Measurements from ENCODE around the gene LRMDA.

LRMDA gene

DNA sequence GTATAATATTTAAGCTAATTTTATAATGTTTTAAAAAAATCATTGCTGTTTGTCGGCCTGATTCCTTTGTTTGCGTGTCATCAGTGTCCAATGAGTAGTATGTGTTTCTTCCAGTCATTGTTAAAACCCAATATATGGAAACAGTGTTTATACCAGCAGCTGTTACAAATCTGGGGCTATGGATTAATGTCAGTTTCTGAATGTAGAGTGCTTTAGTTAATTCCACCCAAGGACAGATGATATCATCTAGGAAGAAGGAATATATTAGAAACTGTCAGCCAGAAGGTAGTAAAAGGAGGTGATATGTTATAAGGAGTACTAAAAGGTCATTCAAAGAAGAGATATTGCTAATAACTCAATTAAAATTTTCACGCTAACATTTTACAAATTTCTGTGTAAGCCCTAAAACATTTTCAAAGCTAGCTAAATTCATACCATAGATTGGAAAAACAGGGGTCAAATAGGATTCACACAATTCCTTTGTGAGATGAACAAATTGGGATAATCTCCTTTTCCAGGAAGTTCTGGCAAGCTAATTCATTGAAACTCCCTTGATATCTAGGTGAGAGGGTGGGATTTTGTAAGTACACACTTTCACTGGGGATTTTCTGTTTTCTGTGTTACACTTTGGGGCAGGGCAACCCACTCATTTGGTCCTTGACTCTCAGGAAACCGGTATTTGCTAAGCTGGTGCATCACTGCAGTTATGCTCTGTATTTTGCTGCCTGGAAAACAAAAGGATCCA is 448.8 kb downstream of the LRMDA start:
- intact Hi-C loops (cut with DNase I; ENCODE audit: low total_unique reads), result no loop called here

DNA sequence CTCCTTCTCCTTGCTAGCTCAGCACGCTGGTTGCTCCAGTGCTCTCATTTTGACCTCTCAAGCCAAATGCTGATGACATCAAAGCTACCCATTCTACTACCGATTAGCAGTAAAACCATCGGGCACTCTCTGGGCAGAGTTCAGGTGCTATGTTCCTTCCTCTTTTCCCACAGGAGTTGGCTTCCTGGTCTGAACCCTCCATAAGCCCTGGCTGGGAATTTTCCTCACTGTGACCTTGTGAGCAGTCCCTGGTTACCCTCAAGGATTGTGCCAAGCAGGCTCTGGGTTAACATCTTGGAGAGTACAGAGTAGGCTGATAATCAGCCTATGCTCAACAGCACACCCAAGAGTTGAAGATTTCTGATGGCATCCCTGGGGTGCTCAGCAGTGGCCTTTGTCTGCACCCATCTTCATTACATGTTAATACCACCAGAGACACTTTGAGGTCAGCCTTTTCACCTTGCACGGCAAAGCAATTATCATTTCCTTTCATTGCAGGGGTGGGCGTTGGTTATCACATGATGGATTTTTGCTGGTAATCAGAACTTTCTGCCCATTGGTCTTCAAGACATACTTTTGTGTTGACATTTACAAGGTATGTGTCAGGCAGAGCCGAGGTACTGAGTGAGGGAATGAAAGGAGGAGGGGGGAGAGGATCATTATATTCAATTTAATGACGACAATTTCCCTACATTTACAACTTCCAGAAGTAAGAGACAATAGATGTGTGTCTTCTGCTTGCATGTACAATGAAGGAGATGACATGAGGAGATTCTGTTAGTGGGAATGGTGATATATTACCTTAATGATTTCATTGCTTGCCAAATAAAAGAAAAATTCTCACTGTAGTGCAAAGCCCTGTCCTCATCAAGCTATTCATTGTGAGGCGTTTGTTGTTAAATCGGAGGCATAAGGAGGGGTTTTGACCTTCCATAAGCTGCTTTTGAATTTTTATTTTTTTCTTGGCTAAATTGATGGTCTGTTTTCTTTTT is 452.0 kb downstream of the LRMDA start:
- intact Hi-C loops (cut with DNase I; ENCODE audit: low total_unique reads), result no loop called here
- H3K36me3 ChIP-seq, result no peaks in the 10 kb centered on the region

More for the DNA sequence above, 448.8 kb downstream of the LRMDA start:
- no peak overlapping the region for H3K27ac ChIP-seq
- TF ChIP-seq CTCF (IDR thresholded peaks at IDR 0.05), result no peak
- H3K9me3 ChIP-seq, result no peaks in the 10 kb centered on the region
- H3K36me3 ChIP-seq, result no peaks in the 10 kb centered on the region
- no peaks in the 10 kb centered on the region for H3K4me1 ChIP-seq
- no peak overlapping the region for H3K4me3 ChIP-seq
- DNase-seq, result no peak
- H3K27me3 ChIP-seq, result no peaks in the 10 kb centered on the region

DNA sequence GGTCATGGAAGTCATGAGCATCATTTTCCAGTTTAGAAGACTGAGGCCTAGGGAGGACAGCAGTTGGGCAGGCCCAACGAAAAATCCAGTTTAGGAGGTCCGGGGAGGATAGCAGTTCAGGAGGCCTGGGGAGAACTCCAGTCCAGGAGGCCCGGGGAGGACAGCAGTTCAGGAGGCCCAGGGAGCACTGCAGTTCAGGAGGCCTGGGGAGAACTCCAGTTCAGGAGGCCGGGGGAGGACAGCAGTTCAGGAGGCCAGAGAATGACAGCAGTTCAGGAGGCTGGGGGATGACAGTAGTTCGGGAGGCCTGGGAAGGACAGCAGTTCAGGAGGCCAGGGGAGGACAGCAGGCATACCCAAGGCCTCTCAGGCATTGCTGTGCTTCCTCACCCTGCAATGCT is 453.4 kb downstream of the LRMDA start:
- intact Hi-C loops (cut with DNase I; ENCODE audit: low total_unique reads), result no loop called here
- no peaks in the 10 kb centered on the region for H3K36me3 ChIP-seq
- TF ChIP-seq CTCF (IDR thresholded peaks at IDR 0.05), result no peak
- H3K4me3 ChIP-seq, result no peak overlapping the region
- no peak overlapping the region for H3K27ac ChIP-seq
- H3K9me3 ChIP-seq, result no peaks in the 10 kb centered on the region
- no peaks in the 10 kb centered on the region for H3K27me3 ChIP-seq
- no peaks in the 10 kb centered on the region for H3K4me1 ChIP-seq
- no peak for DNase-seq

More for the DNA sequence above, 452.0 kb downstream of the LRMDA start:
- H3K27ac ChIP-seq, result no peak overlapping the region
- DNase-seq, result no peak
- no peak for TF ChIP-seq CTCF (IDR thresholded peaks at IDR 0.05)
- no peaks in the 10 kb centered on the region for H3K4me1 ChIP-seq
- no peak overlapping the region for H3K4me3 ChIP-seq
- H3K27me3 ChIP-seq, result no peaks in the 10 kb centered on the region
- no peaks in the 10 kb centered on the region for H3K9me3 ChIP-seq

GRCh38 chr10:75887369-75887768 is 455.9 kb downstream of the LRMDA start:
- no peaks in the 10 kb centered on the region for H3K36me3 ChIP-seq
- no peaks in the 10 kb centered on the region for H3K27me3 ChIP-seq
- H3K4me1 ChIP-seq, result no peaks in the 10 kb centered on the region
- no peaks in the 10 kb centered on the region for H3K9me3 ChIP-seq
- intact Hi-C loops (cut with DNase I; ENCODE audit: low total_unique reads), result no loop called here
- DNase-seq, result no peak
- no peak overlapping the region for H3K27ac ChIP-seq
- H3K4me3 ChIP-seq, result no peak overlapping the region
- TF ChIP-seq CTCF (IDR thresholded peaks at IDR 0.05), result no peak

- no peaks in the 10 kb centered on the region for H3K36me3 ChIP-seq
- intact Hi-C loops (cut with DNase I; ENCODE audit: low total_unique reads), result no loop called here
- TF ChIP-seq CTCF (IDR thresholded peaks at IDR 0.05), result no peak
- H3K9me3 ChIP-seq, result no peaks in the 10 kb centered on the region
- no peaks in the 10 kb centered on the region for H3K27me3 ChIP-seq
- no peak overlapping the region for H3K27ac ChIP-seq
- no peak for DNase-seq
- H3K4me1 ChIP-seq, result no peaks in the 10 kb centered on the region
- no peak overlapping the region for H3K4me3 ChIP-seq
These were observed 456.7 kb downstream of the LRMDA start for GRCh38 chr10:75887992-75888680.

All from tibial artery (tissue), 4 donors.